ENCODE data around the gene FOXD4L6.
"Not testable (repeated sequence)": the region's sequence is repeated elsewhere in the genome, so short reads cannot be mapped to it uniquely, and the experiment has no call there.

- TF ChIP-seq, protein P1, sequence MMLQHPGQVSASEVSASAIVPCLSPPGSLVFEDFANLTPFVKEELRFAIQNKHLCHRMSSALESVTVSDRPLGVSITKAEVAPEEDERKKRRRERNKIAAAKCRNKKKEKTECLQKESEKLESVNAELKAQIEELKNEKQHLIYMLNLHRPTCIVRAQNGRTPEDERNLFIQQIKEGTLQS (IDR thresholded peaks at IDR 0.05; ENCODE audit: borderline replicate concordance, extremely low read depth, low read depth, low read length): not testable (repeated sequence)
- TF ChIP-seq, protein P2, sequence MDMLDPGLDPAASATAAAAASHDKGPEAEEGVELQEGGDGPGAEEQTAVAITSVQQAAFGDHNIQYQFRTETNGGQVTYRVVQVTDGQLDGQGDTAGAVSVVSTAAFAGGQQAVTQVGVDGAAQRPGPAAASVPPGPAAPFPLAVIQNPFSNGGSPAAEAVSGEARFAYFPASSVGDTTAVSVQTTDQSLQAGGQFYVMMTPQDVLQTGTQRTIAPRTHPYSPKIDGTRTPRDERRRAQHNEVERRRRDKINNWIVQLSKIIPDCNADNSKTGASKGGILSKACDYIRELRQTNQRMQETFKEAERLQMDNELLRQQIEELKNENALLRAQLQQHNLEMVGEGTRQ (IDR thresholded peaks at IDR 0.05; ENCODE audit: borderline replicate concordance, low read depth, low read length): not testable (repeated sequence)
- not testable (repeated sequence) for TF ChIP-seq CTCF (IDR thresholded peaks at IDR 0.05 in 2 of 3, conservative IDR thresholded peaks at IDR 0.05 in 1 of 3; ENCODE audit: control insufficient read depth in 2 of 3, extremely low read depth in 1 of 3, insufficient read depth in 1 of 3, low read depth in 3 of 3, low read length in 3 of 3); NRF1 (conservative IDR thresholded peaks at IDR 0.05; ENCODE audit: low read depth, low read length)
Observed at GRCh38 chr9:41124250-41125108, 4.0 kb downstream of the FOXD4L6 start.
